HG02759 (cell line): ENCODE results near the gene PURA.

Experiments
- ATAC-seq: cut with Tn5 transposase; IDR thresholded peaks from one replicate; pipeline ENCODE4 v1.9.1; 2021; ENCODE audit warnings: mild to moderate bottlenecking, moderate library complexity; ENCODE audit not compliant: unreplicated experiment

PURA gene

DNA sequence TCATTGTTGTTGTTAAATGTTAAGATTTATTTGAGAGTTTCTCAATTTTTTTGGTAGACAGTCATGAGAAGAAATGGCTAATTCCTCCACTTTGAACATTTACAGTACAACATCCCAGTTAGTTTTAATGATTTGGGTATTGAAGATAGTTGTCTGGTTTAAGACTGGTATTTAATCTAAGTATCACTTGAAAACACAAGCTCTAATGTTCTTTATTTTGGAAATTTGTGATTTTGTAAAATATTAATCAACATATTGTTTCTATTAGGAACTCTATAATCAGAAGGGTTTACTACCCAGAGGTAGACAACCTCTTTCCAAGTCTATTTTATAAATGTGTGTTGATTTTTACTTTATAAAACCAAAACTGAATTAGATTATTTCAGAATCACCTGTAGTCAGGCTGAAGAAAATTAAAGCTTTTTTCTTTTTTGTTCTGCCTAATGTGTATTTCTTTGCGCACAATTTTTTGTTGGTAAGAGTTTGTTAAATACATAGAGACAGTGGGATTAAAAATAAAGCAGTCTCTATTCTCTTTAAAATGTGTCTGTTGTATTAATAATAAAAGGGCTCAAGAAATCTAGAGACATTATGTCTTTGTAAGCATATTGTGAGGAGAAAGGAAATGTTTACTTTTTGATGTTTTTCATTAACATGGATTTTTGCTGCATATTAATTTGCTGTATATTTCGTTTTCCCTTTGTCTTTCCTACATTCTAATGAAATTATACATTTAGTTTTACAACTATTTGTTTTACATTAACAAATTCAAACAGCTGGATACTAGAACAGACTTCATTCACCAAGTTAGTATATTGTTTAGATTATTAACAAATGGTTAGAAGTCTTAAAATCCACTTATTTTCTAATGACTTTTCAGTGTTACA, 3.9 kb upstream of the PURA start:
- ATAC-seq, result no peak

DNA sequence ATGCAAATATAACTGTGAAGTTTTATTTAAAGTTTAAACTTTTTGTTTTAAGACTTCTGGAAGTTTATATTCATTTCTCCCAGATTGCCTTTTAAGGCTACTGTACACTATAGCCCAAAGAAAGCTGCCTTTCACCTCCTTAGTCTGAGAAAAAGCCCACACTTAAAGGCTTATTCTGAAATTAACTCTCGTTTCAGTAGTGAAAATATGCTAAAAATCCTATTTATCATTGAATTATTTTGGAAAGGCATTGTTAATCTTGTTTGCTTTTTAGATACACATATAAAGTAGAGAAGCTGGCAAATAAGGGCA, 3.3 kb upstream of the PURA start:
- ATAC-seq, result no peak

DNA sequence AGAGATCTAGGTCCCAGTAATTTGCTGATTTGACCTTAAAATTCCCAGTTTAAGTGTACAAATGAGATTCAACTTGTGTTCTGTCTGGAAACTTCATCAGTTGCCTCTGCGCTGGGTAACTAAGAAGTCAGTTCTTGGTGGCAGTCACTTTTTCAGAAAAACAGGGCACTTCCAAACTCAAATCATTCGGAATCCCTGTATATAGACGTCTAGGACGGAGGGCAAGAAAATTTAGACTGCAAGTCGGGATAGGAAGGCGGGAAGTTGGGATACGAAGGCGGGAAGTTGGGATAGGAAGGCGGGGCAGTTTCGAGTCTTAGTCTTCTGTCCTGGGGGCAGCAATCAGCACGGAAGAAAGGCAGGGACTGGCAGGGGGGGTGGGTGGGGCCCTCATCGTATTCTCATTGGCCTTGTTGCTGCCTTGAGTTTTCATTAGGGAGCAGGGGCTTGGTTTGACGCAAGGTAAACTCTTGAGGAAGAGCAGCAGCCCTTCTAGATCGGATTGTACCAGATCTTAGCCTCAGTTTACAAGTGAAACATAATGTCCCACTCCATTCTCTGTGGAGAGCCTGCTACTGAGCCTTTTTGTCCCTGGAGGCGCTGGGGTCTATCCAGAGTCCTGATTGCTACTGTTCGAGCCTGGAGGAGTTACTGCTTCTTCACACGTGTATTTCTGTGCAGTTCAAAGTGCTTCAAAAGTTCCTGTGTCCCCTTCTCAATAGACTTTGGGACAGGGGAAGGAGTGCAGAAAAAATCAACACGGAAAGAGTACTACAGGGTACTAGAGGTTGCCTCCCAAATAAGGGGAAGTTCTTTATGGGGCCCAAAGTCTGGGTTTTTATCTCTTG, 2.7 kb upstream of the PURA start:
- ATAC-seq, result no peak

DNA sequence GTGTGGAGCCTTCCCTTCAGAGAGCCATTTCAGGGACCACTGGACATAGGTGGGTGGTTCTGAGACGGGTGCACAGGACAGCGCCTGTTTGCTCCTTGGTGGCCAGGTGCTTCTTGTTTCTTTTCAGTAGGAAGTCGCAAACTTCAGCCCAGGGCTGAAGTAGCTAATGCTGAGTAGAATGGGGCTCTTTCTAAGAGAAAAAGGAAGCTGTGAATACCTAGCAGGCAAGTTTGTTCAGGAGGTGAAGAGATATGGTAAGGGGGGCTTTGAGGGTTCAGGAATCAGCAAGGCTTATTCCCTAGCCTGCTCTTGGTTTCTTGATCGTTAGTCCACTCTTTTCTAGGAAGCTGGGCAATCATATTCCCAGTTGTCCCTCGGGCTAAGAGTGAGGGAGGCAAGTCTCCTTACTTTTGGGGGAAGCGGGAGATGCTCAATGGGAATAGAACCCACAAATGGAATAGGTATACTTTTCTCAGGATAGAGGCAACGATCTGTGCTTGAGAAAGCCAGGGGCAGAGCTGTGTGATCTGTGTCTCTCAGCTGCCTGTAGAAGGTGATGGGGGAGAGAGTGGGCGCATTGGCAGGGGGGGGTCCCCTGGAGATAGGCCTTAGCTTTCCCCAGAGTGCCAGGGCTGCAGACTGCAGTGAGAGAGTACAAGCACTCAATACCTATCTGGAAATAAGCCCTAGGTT, 1.9 kb upstream of the PURA start:
- ATAC-seq, result no peak

DNA sequence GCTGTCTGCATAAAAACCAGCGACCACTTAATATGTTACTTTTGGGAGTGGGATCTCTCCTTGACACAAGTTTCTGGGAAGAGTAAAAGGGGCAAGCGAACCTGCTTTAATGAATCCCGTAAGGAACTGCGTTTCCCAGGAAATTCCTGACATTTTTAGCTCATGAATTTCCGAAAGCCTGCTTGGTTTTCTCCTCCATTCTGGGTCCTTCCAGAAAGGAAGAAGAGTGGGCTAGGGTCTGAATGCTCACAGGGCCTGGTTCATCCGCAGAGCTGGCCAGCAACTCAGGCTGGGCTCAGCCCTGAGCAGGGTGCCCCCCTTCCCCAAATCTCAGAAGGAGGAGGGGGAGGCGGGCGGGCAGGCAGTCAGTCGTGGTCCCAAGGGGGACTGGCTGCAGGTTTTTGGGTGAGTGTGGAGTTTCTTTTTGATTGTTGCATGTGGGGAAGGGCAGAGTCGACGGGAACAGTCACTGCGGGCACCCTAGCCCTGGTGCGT, 1.2 kb upstream of the PURA start:
- no peak for ATAC-seq

DNA sequence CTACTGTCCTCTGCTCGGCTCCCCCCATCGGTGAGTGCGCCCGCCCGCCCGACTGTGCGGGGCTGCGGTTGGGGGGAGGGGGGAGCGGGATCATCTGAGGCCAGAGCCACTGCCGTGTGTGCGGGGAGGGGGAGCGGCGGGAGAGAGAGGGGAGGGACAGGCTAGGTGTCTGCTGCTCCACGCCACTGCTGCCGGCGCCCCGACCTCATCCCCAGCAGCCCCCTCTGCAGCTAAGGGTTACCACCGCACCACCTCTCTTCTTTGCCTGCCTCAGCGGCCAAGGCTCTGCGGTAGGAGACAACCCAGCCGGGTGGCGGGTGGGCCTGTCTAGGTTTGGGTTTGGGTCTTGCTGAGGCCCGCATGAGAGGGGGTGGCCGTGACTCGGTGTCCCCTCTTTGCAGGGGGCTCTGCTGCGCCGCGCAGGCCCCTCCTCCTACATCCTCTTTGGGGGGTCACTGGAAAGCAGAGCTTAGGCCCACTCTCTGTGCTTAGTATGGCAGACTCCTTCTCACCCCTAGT, 670 bp upstream of the PURA start:
- ATAC-seq, result no peak

DNA sequence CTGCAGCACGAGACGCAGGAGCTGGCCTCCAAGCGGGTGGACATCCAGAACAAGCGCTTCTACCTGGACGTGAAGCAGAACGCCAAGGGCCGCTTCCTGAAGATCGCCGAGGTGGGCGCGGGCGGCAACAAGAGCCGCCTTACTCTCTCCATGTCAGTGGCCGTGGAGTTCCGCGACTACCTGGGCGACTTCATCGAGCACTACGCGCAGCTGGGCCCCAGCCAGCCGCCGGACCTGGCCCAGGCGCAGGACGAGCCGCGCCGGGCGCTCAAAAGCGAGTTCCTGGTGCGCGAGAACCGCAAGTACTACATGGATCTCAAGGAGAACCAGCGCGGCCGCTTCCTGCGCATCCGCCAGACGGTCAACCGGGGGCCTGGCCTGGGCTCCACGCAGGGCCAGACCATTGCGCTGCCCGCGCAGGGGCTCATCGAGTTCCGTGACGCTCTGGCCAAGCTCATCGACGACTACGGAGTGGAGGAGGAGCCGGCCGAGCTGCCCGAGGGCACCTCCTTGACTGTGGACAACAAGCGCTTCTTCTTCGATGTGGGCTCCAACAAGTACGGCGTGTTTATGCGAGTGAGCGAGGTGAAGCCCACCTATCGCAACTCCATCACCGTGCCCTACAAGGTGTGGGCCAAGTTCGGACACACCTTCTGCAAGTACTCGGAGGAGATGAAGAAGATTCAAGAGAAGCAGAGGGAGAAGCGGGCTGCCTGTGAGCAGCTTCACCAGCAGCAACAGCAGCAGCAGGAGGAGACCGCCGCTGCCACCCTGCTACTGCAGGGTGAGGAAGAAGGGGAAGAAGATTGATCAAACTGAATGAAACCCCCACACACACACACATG, 654 bp downstream of the PURA start:
- ATAC-seq, result peak; percentile 28

DNA sequence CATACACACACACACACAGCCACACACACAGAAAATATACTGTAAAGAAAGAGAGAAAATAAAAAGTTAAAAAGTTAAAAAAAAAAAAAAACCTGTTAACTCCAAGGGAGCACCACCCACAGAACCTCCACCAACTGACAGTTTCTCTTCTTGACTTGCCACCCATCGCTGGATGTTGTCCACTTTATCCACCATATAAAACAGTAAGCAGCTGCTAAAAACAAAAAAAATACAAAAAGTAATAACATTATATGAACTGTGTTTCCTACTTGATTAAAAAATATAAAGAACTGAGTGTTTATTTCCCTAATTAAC, 1.2 kb downstream of the PURA start:
- no peak for ATAC-seq

DNA sequence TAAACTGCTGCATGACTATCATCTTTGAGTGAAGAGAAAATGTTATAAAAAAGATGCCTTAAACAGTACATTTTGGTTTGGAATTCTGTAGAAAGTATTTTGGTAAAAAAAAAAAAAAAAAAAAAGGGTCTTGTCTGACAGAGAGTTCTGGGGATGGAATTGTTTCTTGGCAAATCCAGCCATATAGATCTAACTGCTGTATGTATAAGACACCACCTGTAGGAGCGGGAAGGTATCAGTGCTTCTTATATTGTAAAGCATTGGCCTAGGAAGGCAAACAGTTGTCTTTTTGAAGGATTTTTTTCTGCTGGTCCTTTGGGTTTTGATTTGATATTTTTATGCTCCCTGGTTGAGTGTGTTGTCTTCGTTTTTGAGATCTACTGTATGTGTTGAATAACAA, 2.8 kb downstream of the PURA start:
- ATAC-seq, result no peak

DNA sequence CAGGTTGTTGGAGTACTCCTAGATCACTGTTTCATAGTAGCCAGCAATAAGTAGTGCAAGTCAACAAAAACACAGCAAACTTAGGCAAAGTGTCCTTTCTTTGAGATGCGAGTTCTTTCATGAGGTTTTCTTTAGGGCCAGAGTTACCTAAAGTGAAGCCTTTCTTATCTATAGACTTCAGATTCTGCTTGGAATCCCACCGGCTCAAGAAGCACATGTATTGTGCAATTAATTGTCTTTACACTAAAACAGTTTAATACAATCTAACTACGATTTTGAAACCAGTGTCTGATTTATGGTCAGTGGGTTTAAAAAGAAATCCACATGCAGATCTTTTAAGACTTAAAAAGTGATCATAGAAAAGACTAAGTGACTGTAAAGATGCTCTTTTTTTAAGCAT, 3.6 kb downstream of the PURA start:
- ATAC-seq, result no peak

DNA sequence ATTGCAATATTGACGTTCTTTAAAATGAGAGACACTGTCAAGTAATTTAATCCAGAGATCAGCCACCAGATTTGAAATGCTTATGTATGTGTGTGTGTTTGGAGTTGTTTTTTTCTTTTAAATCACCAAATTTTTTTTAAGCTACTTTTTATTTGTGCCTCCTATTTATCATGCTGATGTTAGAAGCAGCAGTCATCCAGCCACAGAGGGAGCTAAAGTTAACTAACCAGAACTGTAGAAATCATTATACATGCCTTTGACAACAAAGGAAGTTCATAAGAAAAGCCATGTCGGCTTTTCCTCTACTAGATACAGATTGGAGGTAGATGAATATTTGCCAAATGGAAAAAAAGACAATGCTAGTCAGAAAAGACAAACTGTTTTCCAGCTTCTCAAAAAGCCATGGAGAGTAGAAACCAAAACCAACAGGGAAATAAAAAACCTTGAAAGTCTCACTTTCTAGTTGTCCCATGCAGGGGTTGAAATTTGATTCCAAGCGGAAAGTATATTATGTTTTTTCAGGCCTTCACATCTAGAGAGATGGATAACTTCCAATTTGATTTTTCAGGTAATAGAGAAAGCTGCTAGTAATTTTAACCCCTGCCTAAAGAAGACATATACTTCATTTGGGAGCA, 4.5 kb downstream of the PURA start:
- ATAC-seq, result no peak

DNA sequence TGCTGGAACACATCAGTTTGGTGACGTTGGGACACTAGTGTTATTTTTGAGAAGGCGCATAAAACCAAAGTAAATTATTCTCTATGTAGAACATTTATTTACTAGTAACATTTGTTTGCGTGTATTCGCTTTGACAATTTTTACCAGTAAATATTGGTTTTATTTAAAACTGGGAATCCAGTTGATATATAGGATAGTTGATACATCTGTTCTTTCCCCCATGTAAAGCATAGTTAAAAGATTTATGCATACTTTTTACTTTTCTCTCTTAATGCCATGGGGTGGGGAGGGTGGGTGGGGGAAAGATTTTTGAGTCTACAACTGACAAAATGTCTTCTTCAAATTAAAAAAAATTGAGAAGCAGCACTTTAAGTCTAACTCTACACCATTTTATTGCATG, 11.7 kb downstream of the PURA start, which contains the start of gene IGIP:
TSS of gene IGIP (plus strand) at position 301 of the 400 bp plus-strand sequence. CDS start 2,540 bp downstream, outside the sequence.
- ATAC-seq, result no peak

DNA sequence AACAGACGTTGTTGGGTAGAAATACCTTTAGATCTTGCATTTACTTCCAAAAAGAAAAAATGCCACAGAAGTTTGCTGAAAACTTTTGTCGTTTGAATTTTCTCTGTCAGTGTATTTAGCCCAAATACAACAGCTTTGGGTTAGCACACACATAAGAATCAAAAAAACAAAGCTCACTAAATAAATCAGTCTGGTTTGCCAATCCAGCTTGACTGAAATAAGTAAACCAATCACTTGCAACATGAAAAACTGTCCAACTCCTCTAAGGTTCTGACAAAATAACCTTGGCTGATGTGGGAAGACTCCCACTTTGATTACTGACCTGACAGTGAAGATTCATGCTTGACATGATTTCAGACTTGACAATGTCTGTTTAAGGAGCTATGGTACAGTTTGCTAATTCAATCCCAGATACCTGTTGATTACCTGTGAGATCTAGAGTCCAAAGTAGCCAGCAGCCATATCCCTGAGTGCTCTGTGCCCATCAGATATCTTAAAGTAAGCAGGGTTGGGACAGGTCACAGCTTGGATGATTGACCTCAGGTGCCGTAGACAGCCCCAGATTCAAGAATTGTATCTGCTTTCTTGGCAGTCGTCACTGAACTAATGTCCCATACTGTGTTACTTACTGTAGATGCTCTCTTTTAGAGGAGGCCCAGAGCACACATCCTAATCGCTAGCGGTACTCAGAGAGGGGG, 12.6 kb downstream of the PURA start:
- ATAC-seq, result no peak

DNA sequence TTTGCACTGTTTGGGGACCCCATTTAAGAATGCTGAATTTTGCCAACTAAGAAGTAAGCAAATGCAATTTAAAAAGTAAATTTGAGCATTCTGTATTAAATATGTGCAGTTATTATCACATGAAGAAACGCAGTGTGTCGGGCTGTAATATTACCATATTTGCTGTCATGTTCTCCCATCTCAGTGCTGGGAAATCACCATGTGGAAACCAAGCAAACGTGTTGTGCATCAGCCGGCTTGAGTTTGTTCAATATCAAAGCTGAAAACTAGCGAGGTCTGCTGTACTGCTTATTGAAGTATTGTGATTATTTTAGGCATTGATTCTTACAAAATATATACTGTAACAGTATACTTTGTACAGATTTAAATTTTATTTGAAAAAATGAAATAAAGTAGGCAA, 14.5 kb downstream of the PURA start:
- no peak for ATAC-seq

DNA sequence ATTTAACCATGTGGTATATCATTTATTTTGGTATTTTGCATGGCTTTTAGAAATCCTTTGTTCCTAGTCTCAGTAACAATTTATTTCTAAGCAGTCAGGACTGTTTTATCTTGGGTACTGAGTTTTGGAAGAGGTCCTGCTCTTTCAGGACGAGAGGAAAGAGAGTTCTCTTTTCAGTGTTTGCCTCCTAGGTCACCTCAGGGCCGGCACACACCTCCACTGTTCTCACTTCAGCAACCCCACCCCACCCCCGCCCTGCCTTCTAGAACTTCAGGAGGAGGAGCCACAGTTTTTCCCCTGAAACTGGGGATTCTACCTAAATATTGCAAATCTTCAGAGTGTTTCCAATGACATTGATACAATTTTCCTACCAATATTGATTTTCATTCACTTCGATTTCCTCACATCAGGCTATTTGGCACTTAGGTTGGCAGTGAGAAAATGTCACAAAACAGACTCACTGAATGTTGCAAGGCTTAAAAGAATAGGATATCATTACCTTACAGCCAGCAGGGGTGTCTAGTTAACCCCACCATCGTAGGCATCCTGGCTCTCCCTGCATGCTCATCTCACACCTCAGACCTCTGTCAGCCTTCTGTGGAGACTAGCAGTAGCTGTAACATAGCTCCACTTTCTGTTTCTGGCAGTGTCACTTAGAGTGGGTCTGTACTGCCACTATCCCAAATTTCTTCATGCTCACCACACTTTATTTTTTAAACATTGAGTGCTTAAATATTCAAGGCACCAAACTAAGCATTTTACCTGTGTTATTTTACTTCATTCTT, 17.2 kb downstream of the PURA start:
- ATAC-seq, result no peak

DNA sequence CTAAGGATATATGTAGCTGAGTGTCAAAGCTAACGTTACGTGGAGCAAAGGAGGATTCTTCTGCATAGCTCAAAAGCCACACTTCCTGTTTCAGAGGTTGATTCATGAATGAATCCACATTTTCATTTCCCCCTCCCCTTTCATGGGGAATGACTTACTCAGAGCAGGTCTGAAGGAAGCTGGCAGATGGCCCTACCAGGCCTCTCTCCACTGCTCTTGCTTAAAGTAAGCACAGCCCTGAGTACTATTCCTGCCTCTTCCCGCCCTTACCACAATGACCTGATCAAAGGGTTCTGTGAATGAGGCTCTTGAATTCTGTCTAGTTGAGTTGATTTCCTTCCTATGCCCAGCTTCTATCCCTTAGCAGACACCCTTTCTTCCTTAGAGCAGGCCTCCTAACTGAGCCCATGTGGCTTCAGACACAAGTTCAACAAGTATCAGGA, 18.1 kb downstream of the PURA start:
- no peak for ATAC-seq

DNA sequence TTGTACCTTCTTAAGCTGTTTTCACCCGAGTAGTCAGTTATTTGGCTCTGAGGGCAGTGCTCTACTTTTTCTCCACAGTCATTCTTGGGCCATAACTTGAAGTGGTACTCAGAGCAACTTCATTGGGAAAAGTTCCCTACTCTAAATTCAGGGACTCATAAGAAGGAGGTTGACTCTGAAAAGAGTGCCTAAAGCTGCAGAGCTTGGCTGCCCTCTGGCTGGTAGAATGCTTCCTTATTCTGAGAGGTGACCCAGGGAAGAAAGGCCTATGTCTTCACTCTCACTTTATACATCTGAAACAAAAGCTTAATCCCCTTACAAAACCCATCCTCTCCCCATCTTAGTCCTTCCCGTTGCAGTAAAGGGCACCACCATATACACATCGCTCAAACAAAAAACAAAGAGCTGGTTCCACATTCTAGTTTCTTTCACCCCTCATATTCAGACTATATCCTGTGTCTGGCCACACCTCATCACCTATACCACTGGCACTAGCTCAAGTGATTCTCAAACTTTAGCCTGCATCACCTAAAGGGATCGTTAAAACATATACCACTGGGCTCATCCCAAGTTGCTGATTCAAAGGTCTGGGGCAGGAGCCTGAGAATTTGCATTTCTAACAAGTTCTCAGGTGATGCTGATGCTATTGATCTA, 19.7 kb downstream of the PURA start:
- no peak for ATAC-seq
